AG09309 (cell line): ENCODE results near the gene AQP9.

Source experiments
- DNase-seq: peaks from one replicate; pipeline ENCODE4 v3.0.0-alpha.2; 2010; ENCODE audit warnings: low read depth
- H3K4me3 ChIP-seq: 2 replicates; pipeline ENCODE4 v1.5.1; 2011; ENCODE audit warnings: mild to moderate bottlenecking, low read depth, low read length, moderate library complexity; ENCODE audit not compliant: control insufficient read depth
- CTCF ChIP-seq: IDR thresholded peaks from 2 replicates; pipeline ENCODE4 v1.5.1; 2011; ENCODE audit warnings: mild to moderate bottlenecking, low read depth, low read length, inconsistent platforms; ENCODE audit not compliant: insufficient read depth, control insufficient read depth; ENCODE audit errors: missing control alignments

The AQP9 gene

GRCh38 chr15:58138106-58138505 lies at the start of gene AQP9:
TSS of gene AQP9 (plus strand) at chr15:58138381. CDS start at chr15:58138566, 185 bp downstream.
- no peak for TF ChIP-seq CTCF
- DNase-seq, result no peak
- no peak within 1 kb of the TSS for H3K4me3 ChIP-seq

- no peak overlapping the region for H3K4me3 ChIP-seq
- TF ChIP-seq CTCF, result no peak
- no peak for DNase-seq
Observed at GRCh38 chr15:58095415-58095814, 42.8 kb upstream of the AQP9 start.

- H3K4me3 ChIP-seq, result no peak overlapping the region
- no peak for TF ChIP-seq CTCF
- DNase-seq, result no peak
Observed at GRCh38 chr15:58096529-58097084, 41.6 kb upstream of the AQP9 start.

GRCh38 chr15:58103482-58103881 lies 34.7 kb upstream of the AQP9 start:
- H3K4me3 ChIP-seq, result no peak overlapping the region
- TF ChIP-seq CTCF, result no peak
- no peak for DNase-seq

- no peak for TF ChIP-seq CTCF
- DNase-seq, result no peak
- no peak overlapping the region for H3K4me3 ChIP-seq
Observed at GRCh38 chr15:58108117-58108516, 30.1 kb upstream of the AQP9 start.

- TF ChIP-seq CTCF, result no peak
- DNase-seq, result no peak
- no peak overlapping the region for H3K4me3 ChIP-seq
Observed at GRCh38 chr15:58109419-58109818, 28.8 kb upstream of the AQP9 start.
